Adrenal gland (tissue), 12 donors: ENCODE results near the gene PDE9A. TPM values are rescaled to one million over a fixed set of nuclear protein-coding genes. Genes with fewer than 3 reads are reported as not detected.

ENCODE experiments used
- DNase-seq, 7 donors: peaks; one replicate each; pipeline ENCODE4 v3.0.0-alpha.2; 2019 to 2020
- H3K27ac ChIP-seq, 5 donors: fragments of 200-600 bp; sonication (generic) in 4 of 5; 1 replicate in 3 of 5; 2 replicates in 2 of 5; pipeline versions ENCODE4 v1.5.1 to v1.8.0; 2016 to 2020; ENCODE audit warnings: mild to moderate bottlenecking in 1 of 5
- H3K27me3 ChIP-seq: fragments of 200-600 bp; 2 replicates; pipeline ENCODE4 v1.8.0; 2021
- H3K36me3 ChIP-seq, 2 donors: fragments of 200-600 bp; replicated peaks in 1 of 2; 1 replicate in 1 of 2; 2 replicates in 1 of 2; pipeline versions ENCODE4 v1.5.1 to v1.8.0; 2018 to 2022
- H3K4me1 ChIP-seq, 2 donors: fragments of 200-600 bp; replicated peaks in 1 of 2; 1 replicate in 1 of 2; 2 replicates in 1 of 2; pipeline versions ENCODE4 v1.5.1 to v1.8.0; 2018 to 2021
- H3K4me3 ChIP-seq, 4 donors: fragments of 200-600 bp; sonication (generic) in 3 of 4; one replicate each; pipeline ENCODE4 v1.5.1; 2016 to 2018
- H3K9me3 ChIP-seq, 3 donors: fragments of 200-600 bp; sonication (generic) in 1 of 3; replicated peaks in 1 of 3; 1 replicate in 2 of 3; 2 replicates in 1 of 3; pipeline versions ENCODE4 v1.5.1 to v1.8.0; 2016 to 2021
- POLR2A ChIP-seq, 2 donors: fragments of 450-650 bp; IDR thresholded peaks; one replicate each; pipeline ENCODE4 v1.6.1; 2017; ENCODE audit warnings: antibody characterized with exemption in 2 of 2, mild to moderate bottlenecking in 2 of 2, moderate library complexity in 1 of 2
- WGBS, 4 donors: extraction: QIAGEN DNeasy Blood & Tissue Kit in 2 of 4; methylation state at CpG; one replicate each; pipeline versions ENCODE4 v1.1.5 to v1.1.7; 2013 to 2017; 5-methylcytosine and 5-hydroxymethylcytosine counted together
- intact Hi-C, 2 donors: fragments of 100-400 bp; cut with DNase I; formaldehyde crosslinking; loops; one replicate each; pipeline versions ENCODE4 v1.14.1 to v1.15.0; 2022 to 2023
- polyA plus RNA-seq, 3 donors: library from polyadenylated mRNA; stranded (reverse); fragments of 200-250 nt in 2 of 3; fragments of 350-450 nt in 1 of 3; fragmentation: Illumina TruSeq in 1 of 3; extraction: RNeasy Lipid Tissue Mini Kit (QIAGEN cat#74804) in 1 of 3; gene quantifications; one replicate each; pipeline ENCODE4 v1.2.3, GENCODE V29; 2013 to 2014
- total RNA-seq, 9 donors: library from RNA; depleted of rRNA in 4 of 9; stranded (reverse); fragments of >200 nt in 4 of 9; fragments of 120-200 nt in 1 of 9; fragmentation: NEBNext Ultra II Directional in 1 of 9; extraction: Animal tissue kit (Norgen Biotek cat#: 25700) in 1 of 9; gene quantifications; one replicate each; pipeline versions ENCODE4 v1.1.0 to v1.2.4, GENCODE V29; 2013 to 2023
- TF ChIP-seq, protein P1 (sequence below), 6 experiments: fragments of 450-650 bp in 4 of 6; fragments of 200-600 bp in 2 of 6; sonication (generic) in 1 of 6; IDR thresholded peaks; 1 replicate in 5 of 6; 2 replicates in 1 of 6; pipeline versions ENCODE4 v1.5.1 to v1.8.0; 2016 to 2021; ENCODE audit warnings: antibody characterized with exemption in 6 of 6, mild to moderate bottlenecking in 2 of 6, moderate library complexity in 1 of 6
- donor health status: healthy with polysubstance abuse.
- donor health status: Bipolar disorder and iron deficiency.
- donor health status: DM: yes; HTN: yes; CAD: no.
- donor health status: DM: no; HTN: no; CAD: no.
- donor health status: DM: no; HTN: no; CAD: no.
- donor health status: DM: yes; HTN: yes; CAD: no.

PDE9A gene
- total and polyA plus RNA-seq, 12 donors, result 4.6 to 58.1 (median 19.5) TPM

- Histone ChIP-seq H3K4me1 (peaks cover 16 to 39% of the 10 kb centered on the region in 2 donors), H3K9me3 (no peaks in the 10 kb centered on the region), H3K4me3 (peak overlapping the region in 1 of 4 donors; percentile 29), H3K36me3 (no peaks in the 10 kb centered on the region), H3K27me3 (no peaks in the 10 kb centered on the region), H3K27ac (peak overlapping the region in 3 of 5 donors; percentile 43 to 78 (median 76))
- TF ChIP-seq, protein P1, sequence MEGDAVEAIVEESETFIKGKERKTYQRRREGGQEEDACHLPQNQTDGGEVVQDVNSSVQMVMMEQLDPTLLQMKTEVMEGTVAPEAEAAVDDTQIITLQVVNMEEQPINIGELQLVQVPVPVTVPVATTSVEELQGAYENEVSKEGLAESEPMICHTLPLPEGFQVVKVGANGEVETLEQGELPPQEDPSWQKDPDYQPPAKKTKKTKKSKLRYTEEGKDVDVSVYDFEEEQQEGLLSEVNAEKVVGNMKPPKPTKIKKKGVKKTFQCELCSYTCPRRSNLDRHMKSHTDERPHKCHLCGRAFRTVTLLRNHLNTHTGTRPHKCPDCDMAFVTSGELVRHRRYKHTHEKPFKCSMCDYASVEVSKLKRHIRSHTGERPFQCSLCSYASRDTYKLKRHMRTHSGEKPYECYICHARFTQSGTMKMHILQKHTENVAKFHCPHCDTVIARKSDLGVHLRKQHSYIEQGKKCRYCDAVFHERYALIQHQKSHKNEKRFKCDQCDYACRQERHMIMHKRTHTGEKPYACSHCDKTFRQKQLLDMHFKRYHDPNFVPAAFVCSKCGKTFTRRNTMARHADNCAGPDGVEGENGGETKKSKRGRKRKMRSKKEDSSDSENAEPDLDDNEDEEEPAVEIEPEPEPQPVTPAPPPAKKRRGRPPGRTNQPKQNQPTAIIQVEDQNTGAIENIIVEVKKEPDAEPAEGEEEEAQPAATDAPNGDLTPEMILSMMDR (IDR thresholded peaks at IDR 0.05), result no peak
- TF ChIP-seq POLR2A (IDR thresholded peaks at IDR 0.05), result no peak
- 52 to 66% (median 58%) methylated on average over 23 to 24 of the region's 24 CpGs for WGBS, 4 donors
- DNase-seq, result peak in 6 of 7 donors; percentile 50 to 80 (median 60)
- intact Hi-C loops, result no loop called here
Observed at GRCh38 chr21:42641311-42642218, 11.9 kb upstream of the PDE9A start.

DNA sequence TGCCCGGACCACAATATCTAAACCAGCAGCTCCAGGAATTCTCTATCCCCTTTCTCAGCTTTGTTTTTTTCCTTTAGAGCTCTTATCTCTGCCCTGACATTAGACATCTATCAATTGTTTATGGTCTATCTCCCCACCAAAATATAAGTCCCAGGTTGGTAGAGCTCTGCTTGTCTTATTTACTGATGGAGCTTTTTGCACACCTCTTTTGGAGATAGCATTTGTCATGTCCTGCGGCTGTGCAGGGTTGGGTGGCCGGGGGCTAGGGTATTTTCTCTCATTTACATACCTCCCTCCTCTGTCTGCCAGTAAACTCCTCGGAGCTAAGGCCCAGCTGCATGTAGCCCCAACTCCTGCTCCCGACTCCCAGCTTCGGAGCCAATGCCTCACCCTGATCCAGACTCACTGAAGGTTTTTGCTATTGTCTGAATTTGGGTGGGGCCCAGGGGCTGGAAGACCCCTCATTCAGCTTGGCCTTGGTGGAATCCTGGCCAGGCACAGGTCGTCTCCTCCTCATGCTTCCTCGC, 11.1 kb upstream of the PDE9A start:
- Histone ChIP-seq H3K27me3 (no peaks in the 10 kb centered on the region), H3K36me3 (no peaks in the 10 kb centered on the region), H3K4me1 (peaks cover 16 to 35% of the 10 kb centered on the region in 2 donors), H3K27ac (no peak overlapping the region), H3K4me3 (no peak overlapping the region), H3K9me3 (no peaks in the 10 kb centered on the region)
- TF ChIP-seq, protein P1 (IDR thresholded peaks at IDR 0.05), result no peak
- WGBS, 4 donors, result 64 to 81% (median 79%) methylated on average over 7 to 8 of the region's 8 CpGs
- intact Hi-C loops, result no loop called here
- DNase-seq, result no peak

- intact Hi-C loops, result no loop called here
- Histone ChIP-seq H3K4me1 (peaks cover 16 to 32% of the 10 kb centered on the region in 2 donors), H3K27ac (peak overlapping the region in 2 of 5 donors; percentile 24 to 25), H3K4me3 (no peak overlapping the region), H3K9me3 (no peaks in the 10 kb centered on the region), H3K27me3 (no peaks in the 10 kb centered on the region), H3K36me3 (no peaks in the 10 kb centered on the region)
- DNase-seq, result peak in 5 of 7 donors; percentile 43 to 65 (median 56)
- WGBS, 4 donors, result 63 to 76% (median 67%) methylated on average over 19 to 21 of the region's 21 CpGs
- no peak for TF ChIP-seq POLR2A (IDR thresholded peaks at IDR 0.05)
- TF ChIP-seq, protein P1 (IDR thresholded peaks at IDR 0.05), result no peak
Observed at GRCh38 chr21:42644223-42645208, 8.9 kb upstream of the PDE9A start.
